ENCODE measurements around the gene SP5. TPM values are rescaled to one million over a fixed set of nuclear protein-coding genes. Genes with fewer than 3 reads are reported as not detected.

The SP5 gene
- total RNA-seq, 2 donors from 2014 or later: 0.78 TPM; not detected in 1

GRCh38 chr2:170761572-170761971, 46.4 kb downstream of the SP5 start:
- H3K4me3 ChIP-seq: no peak overlapping the region
- no peaks in the 10 kb centered on the region for H3K9me3 ChIP-seq
- intact Hi-C loops (cut with DNase I): no loop called here
- no peaks in the 10 kb centered on the region for H3K36me3 ChIP-seq (replicated peaks in 1 of 2; ENCODE audit: insufficient read depth in 1 of 2, low read depth in 2 of 2)
- H3K27me3 ChIP-seq: no peaks in the 10 kb centered on the region
- no peak for DNase-seq
- H3K4me1 ChIP-seq: peaks cover 15% of the 10 kb centered on the region
- no peak overlapping the region for H3K27ac ChIP-seq
- TF ChIP-seq CTCF (IDR thresholded peaks at IDR 0.05) (no peak), POLR2A (IDR thresholded peaks at IDR 0.05) (no peak)
- no peak for ATAC-seq

- DNase-seq: no peak
- no peak for ATAC-seq
- no peaks in the 10 kb centered on the region for H3K27me3 ChIP-seq
- TF ChIP-seq CTCF (IDR thresholded peaks at IDR 0.05) (no peak), POLR2A (IDR thresholded peaks at IDR 0.05) (no peak)
- 76% methylated on average over 7 of the region's 7 CpGs for WGBS, 2 donors
- intact Hi-C loops (cut with DNase I): no loop called here
- H3K36me3 ChIP-seq (replicated peaks in 1 of 2; ENCODE audit: insufficient read depth in 1 of 2, low read depth in 2 of 2): no peaks in the 10 kb centered on the region
- peaks cover 22% of the 10 kb centered on the region for H3K4me1 ChIP-seq
- H3K27ac ChIP-seq: no peak overlapping the region
- no peak overlapping the region for H3K4me3 ChIP-seq
- no peaks in the 10 kb centered on the region for H3K9me3 ChIP-seq
These were observed 47.6 kb downstream of the SP5 start for GRCh38 chr2:170762760-170763159.

- DNase-seq: no peak
- H3K4me1 ChIP-seq: peaks cover 22% of the 10 kb centered on the region
- 91 to 98% methylated on average over 4 of the region's 4 CpGs for WGBS, 2 donors
- TF ChIP-seq POLR2A (IDR thresholded peaks at IDR 0.05) (no peak), CTCF (IDR thresholded peaks at IDR 0.05) (no peak)
- no peak overlapping the region for H3K27ac ChIP-seq
- intact Hi-C loops (cut with DNase I): no loop called here
- H3K27me3 ChIP-seq: no peaks in the 10 kb centered on the region
- H3K4me3 ChIP-seq: no peak overlapping the region
- no peaks in the 10 kb centered on the region for H3K36me3 ChIP-seq (replicated peaks in 1 of 2; ENCODE audit: insufficient read depth in 1 of 2, low read depth in 2 of 2)
- H3K9me3 ChIP-seq: no peaks in the 10 kb centered on the region
- ATAC-seq: no peak
These were observed 48.1 kb downstream of the SP5 start for GRCh38 chr2:170763232-170763631.

- H3K4me1 ChIP-seq: peaks cover 26% of the 10 kb centered on the region
- H3K36me3 ChIP-seq (replicated peaks in 1 of 2; ENCODE audit: insufficient read depth in 1 of 2, low read depth in 2 of 2): no peaks in the 10 kb centered on the region
- no peak for ATAC-seq
- peak overlapping the region in 1 of 4 donors; percentile 54 for H3K27ac ChIP-seq
- H3K9me3 ChIP-seq: no peaks in the 10 kb centered on the region
- H3K27me3 ChIP-seq: no peaks in the 10 kb centered on the region
- WGBS, 2 donors: 14 to 26% methylated on average over 2 of the region's 2 CpGs
- DNase-seq: no peak
- no peak overlapping the region for H3K4me3 ChIP-seq
- intact Hi-C loops (cut with DNase I): no loop called here
- TF ChIP-seq POLR2A (IDR thresholded peaks at IDR 0.05): no peak
- no peak for TF ChIP-seq CTCF (IDR thresholded peaks at IDR 0.05)
These were observed 49.7 kb downstream of the SP5 start for GRCh38 chr2:170764880-170765261.

- TF ChIP-seq CTCF (IDR thresholded peaks at IDR 0.05): no peak
- no peak for TF ChIP-seq POLR2A (IDR thresholded peaks at IDR 0.05)
- DNase-seq: no peak
- no peak overlapping the region for H3K4me3 ChIP-seq
- H3K9me3 ChIP-seq: no peaks in the 10 kb centered on the region
- ATAC-seq: no peak
- intact Hi-C loops (cut with DNase I): no loop called here
- H3K27ac ChIP-seq: no peak overlapping the region
- peaks cover 33% of the 10 kb centered on the region for H3K4me1 ChIP-seq
- H3K27me3 ChIP-seq: no peaks in the 10 kb centered on the region
- WGBS, 2 donors: 17 to 23% methylated on average over 4 of the region's 4 CpGs
- no peaks in the 10 kb centered on the region for H3K36me3 ChIP-seq (replicated peaks in 1 of 2; ENCODE audit: insufficient read depth in 1 of 2, low read depth in 2 of 2)
These were observed 51.6 kb downstream of the SP5 start for GRCh38 chr2:170766693-170767092.

Small RNA genes lying within 50 kb of the gene (small RNA-seq; reads per million reads assigned to genes)
- not detected for gene RF02271

Other genes with a start within 250 kb of the SP5 start
- not detected for gene ERICH2, start 55.0 kb downstream of the SP5 start, total RNA-seq
- gene GAD1, start 101.5 kb downstream of the SP5 start, total RNA-seq: not detected
- 10 to 100 TPM; 44.4 to 65.6 TPM for gene GORASP2, start 213.9 kb downstream of the SP5 start, total RNA-seq

All from body of pancreas (tissue), 4 donors.